Nephron (organoid): ENCODE results near the gene VIM.
A peak's percentile ranks its signal among the peaks of the same experiment; 100 is the strongest.

Experiments
- H3K27ac Mint-ChIP-seq, 3 experiments: 2 replicates each; pipeline ENCODE4 v1.8.0; 2020; ENCODE audit warnings: mixed read lengths in 3 of 3, mild to moderate bottlenecking in 2 of 3, moderate library complexity in 1 of 3
- H3K27me3 Mint-ChIP-seq: 2 replicates; pipeline ENCODE4 v1.8.0; 2021; ENCODE audit warnings: low read depth, mild to moderate bottlenecking, moderate library complexity, mixed read lengths
- H3K36me3 Mint-ChIP-seq: 2 replicates; pipeline ENCODE4 v1.8.0; 2020; ENCODE audit warnings: low read depth, mixed read lengths
- H3K4me1 Mint-ChIP-seq: 2 replicates; pipeline ENCODE4 v1.8.0; 2020; ENCODE audit warnings: mixed read lengths
- H3K4me3 Mint-ChIP-seq, 3 experiments: 2 replicates each; pipeline ENCODE4 v1.8.0; 2020; ENCODE audit warnings: mild to moderate bottlenecking in 3 of 3, mixed read lengths in 3 of 3, moderate library complexity in 2 of 3
- H3K9me3 Mint-ChIP-seq: 2 replicates; pipeline ENCODE4 v1.8.0; 2020; ENCODE audit warnings: mixed read lengths
- TF ChIP-seq, protein P1 (sequence below), 3 experiments: fragments of 200-600 bp; sonication (generic); IDR thresholded peaks; one replicate each; pipeline ENCODE4 v1.5.0; 2021; ENCODE audit warnings: antibody characterized with exemption in 3 of 3; ENCODE audit not compliant: unreplicated experiment in 3 of 3

VIM gene

DNA sequence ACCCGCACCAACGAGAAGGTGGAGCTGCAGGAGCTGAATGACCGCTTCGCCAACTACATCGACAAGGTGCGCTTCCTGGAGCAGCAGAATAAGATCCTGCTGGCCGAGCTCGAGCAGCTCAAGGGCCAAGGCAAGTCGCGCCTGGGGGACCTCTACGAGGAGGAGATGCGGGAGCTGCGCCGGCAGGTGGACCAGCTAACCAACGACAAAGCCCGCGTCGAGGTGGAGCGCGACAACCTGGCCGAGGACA is 1.6 kb downstream of the VIM start:
- no peaks in the 10 kb centered on the region for H3K27me3 Mint-ChIP-seq
- TF ChIP-seq, protein P1, sequence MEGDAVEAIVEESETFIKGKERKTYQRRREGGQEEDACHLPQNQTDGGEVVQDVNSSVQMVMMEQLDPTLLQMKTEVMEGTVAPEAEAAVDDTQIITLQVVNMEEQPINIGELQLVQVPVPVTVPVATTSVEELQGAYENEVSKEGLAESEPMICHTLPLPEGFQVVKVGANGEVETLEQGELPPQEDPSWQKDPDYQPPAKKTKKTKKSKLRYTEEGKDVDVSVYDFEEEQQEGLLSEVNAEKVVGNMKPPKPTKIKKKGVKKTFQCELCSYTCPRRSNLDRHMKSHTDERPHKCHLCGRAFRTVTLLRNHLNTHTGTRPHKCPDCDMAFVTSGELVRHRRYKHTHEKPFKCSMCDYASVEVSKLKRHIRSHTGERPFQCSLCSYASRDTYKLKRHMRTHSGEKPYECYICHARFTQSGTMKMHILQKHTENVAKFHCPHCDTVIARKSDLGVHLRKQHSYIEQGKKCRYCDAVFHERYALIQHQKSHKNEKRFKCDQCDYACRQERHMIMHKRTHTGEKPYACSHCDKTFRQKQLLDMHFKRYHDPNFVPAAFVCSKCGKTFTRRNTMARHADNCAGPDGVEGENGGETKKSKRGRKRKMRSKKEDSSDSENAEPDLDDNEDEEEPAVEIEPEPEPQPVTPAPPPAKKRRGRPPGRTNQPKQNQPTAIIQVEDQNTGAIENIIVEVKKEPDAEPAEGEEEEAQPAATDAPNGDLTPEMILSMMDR (IDR thresholded peaks at IDR 0.05; ENCODE audit: unreplicated experiment in 3 of 3) = no peak
- H3K36me3 Mint-ChIP-seq = peaks cover 40% of the 10 kb centered on the region
- H3K4me3 Mint-ChIP-seq = peak overlapping the region; percentile 91 to 99 (median 93)
- no peaks in the 10 kb centered on the region for H3K9me3 Mint-ChIP-seq
- peaks cover 42% of the 10 kb centered on the region for H3K4me1 Mint-ChIP-seq
- peak overlapping the region; percentile 93 to 97 (median 95) for H3K27ac Mint-ChIP-seq

DNA sequence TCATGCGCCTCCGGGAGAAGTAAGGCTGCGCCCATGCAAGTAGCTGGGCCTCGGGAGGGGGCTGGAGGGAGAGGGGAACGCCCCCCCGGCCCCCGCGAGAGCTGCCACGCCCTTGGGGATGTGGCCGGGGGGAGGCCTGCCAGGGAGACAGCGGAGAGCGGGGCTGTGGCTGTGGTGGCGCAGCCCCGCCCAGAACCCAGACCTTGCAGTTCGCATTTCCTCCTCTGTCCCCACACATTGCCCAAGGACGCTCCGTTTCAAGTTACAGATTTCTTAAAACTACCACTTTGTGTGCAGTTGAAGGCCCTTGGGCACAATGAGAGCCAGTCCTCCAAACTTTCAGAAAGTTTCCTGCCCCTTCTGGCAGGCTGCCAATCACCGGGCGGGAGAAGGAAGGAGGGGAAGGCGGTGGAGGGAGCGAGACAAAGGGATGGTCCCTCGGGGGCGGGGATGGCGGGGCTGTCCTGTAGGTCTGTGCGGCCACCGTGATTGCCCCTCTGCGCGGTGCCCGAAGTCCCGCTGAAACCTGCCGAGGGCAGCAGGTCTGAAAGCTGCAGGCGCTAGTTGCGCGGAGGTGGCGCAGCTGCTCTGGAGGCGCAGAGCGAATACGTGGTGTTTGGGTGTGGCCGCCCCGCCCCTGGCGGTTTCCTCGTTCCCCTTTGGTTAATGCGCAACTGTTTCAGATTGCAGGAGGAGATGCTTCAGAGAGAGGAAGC is 2.1 kb downstream of the VIM start:
- Mint-ChIP-seq H3K27me3 (no peaks in the 10 kb centered on the region), H3K9me3 (no peaks in the 10 kb centered on the region), H3K27ac (peak overlapping the region; percentile 93 to 97 (median 95)), H3K4me3 (peak overlapping the region; percentile 91 to 99 (median 93)), H3K36me3 (peaks cover 45% of the 10 kb centered on the region), H3K4me1 (peaks cover 47% of the 10 kb centered on the region)
- TF ChIP-seq, protein P1 (IDR thresholded peaks at IDR 0.05; ENCODE audit: unreplicated experiment in 3 of 3) = no peak

- H3K27ac Mint-ChIP-seq = peak overlapping the region; percentile 81 to 95 (median 93)
- H3K4me1 Mint-ChIP-seq = peaks cover 59% of the 10 kb centered on the region
- peaks cover 62% of the 10 kb centered on the region for H3K36me3 Mint-ChIP-seq
- H3K27me3 Mint-ChIP-seq = no peaks in the 10 kb centered on the region
- H3K9me3 Mint-ChIP-seq = no peaks in the 10 kb centered on the region
- peak overlapping the region; percentile 91 to 99 (median 93) for H3K4me3 Mint-ChIP-seq
- TF ChIP-seq, protein P1 (IDR thresholded peaks at IDR 0.05; ENCODE audit: unreplicated experiment in 3 of 3) = no peak
Observed at GRCh38 chr10:17231788-17232187, 3.7 kb downstream of the VIM start.

DNA sequence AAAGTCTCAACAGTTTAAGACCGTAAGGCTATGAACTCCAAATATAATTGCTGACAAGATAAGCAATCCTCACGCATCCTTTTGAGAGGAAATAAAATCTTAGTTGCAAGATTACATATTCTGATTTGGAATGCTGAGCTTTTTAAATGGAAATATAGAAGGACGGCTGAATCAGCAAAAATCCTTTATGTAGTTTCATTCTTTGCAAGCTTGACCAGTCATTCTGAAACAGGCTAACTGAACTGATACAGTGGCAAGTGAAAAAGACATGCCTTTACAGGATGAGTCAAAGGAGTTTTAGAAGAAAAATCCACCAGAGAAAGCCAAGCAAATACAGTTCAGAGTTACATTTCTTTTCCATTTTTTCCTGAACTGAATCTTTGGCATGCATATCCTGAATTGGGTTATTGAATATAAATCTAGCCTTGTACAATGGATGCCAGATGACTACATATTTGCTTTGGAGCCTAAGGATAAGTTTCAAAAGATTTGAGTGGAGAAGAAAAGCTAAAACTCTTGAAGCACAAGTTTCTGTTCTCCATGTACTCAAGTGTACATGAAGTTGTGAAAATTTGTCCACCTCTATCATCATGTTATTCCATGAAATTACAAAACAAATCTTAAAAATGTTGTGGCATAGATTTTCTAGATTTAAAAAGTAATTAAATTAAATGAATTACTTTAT is 4.4 kb downstream of the VIM start:
- H3K4me1 Mint-ChIP-seq = peaks cover 54% of the 10 kb centered on the region
- no peaks in the 10 kb centered on the region for H3K27me3 Mint-ChIP-seq
- no peaks in the 10 kb centered on the region for H3K9me3 Mint-ChIP-seq
- peaks cover 68% of the 10 kb centered on the region for H3K36me3 Mint-ChIP-seq
- TF ChIP-seq, protein P1 (IDR thresholded peaks at IDR 0.05; ENCODE audit: unreplicated experiment in 3 of 3) = no peak
- peak overlapping the region; percentile 91 to 99 (median 93) for H3K4me3 Mint-ChIP-seq
- peak overlapping the region; percentile 81 to 95 (median 93) for H3K27ac Mint-ChIP-seq

DNA sequence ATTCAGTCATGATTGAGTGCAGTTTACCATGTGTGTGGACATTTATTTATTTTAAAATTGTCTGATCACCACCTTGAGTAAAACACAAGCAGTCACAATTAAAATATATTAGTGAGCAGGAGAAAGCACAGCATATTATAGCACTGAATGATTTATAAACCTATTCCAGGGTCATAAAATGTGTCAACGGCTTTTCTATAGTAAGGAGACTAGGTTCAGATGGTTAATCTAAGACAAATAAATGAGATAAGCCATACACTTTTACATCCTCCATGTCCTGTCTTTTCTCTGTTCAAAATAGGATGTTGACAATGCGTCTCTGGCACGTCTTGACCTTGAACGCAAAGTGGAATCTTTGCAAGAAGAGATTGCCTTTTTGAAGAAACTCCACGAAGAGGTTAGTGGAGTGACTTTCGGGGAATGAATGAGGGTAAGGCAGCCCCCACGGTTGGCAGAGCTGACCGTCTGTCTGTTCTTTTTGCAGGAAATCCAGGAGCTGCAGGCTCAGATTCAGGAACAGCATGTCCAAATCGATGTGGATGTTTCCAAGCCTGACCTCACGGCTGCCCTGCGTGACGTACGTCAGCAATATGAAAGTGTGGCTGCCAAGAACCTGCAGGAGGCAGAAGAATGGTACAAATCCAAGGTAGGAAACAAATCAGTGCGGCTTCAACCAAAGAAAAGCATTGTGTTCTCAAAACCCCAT is 5.4 kb downstream of the VIM start:
- Mint-ChIP-seq H3K9me3 (no peaks in the 10 kb centered on the region), H3K36me3 (peaks cover 78% of the 10 kb centered on the region), H3K27me3 (no peaks in the 10 kb centered on the region), H3K4me1 (peaks cover 47% of the 10 kb centered on the region), H3K27ac (peak overlapping the region in 1 of 3 experiments; percentile 44), H3K4me3 (peak overlapping the region; percentile 46 to 69 (median 63))
- TF ChIP-seq, protein P1 (IDR thresholded peaks at IDR 0.05; ENCODE audit: unreplicated experiment in 3 of 3) = no peak
